GM18873 (cell line): ENCODE measurements around the gene NT5M.

Source experiments
- ATAC-seq: cut with Tn5 transposase; IDR thresholded peaks from one replicate; pipeline ENCODE4 v1.9.1; 2021; ENCODE audit warnings: mild to moderate bottlenecking, moderate library complexity, moderate number of reproducible peaks; ENCODE audit not compliant: unreplicated experiment, low FRiP score

NT5M gene

GRCh38 chr17:17387017-17387497 lies 83.9 kb downstream of the NT5M start:
- ATAC-seq: no peak

GRCh38 chr17:17387498-17388362 lies 84.6 kb downstream of the NT5M start:
- ATAC-seq: no peak

GRCh38 chr17:17388657-17389496 lies 85.7 kb downstream of the NT5M start:
- no peak for ATAC-seq

- no peak for ATAC-seq
Measured at GRCh38 chr17:17391668-17392370, 88.6 kb downstream of the NT5M start.

GRCh38 chr17:17393976-17394375 lies 90.8 kb downstream of the NT5M start:
- no peak for ATAC-seq

GRCh38 chr17:17394494-17394893 lies 91.3 kb downstream of the NT5M start:
- no peak for ATAC-seq

- ATAC-seq: no peak
Measured at GRCh38 chr17:17395246-17395802, 92.2 kb downstream of the NT5M start.

GRCh38 chr17:17395885-17396284 lies 92.7 kb downstream of the NT5M start:
- ATAC-seq: no peak
